Measurements from ENCODE around the gene PSMB5. TPM values are rescaled to one million over a fixed set of nuclear protein-coding genes. Genes with fewer than 3 reads are reported as not detected.

The PSMB5 gene
- total RNA-seq, 1 donor from 2014 or later: 183 TPM

- Histone ChIP-seq H3K4me1 (ENCODE audit: control insufficient read depth in 3 of 3, insufficient read depth in 3 of 3, low read length in 3 of 3) (peaks cover 24 to 47% (median 37%) of the 10 kb centered on the region in 3 donors), H3K27ac (ENCODE audit: low read depth, low read length) (peak overlapping the region; percentile 76), H3K9me3 (ENCODE audit: control insufficient read depth in 3 of 3, low read length in 3 of 3) (no peaks in the 10 kb centered on the region), H3K9ac (ENCODE audit: low read depth in 1 of 3, low read length in 3 of 3) (peak overlapping the region; percentile 91), H3K36me3 (ENCODE audit: control insufficient read depth in 3 of 3, insufficient read depth in 3 of 3, low read length in 3 of 3) (peaks cover 35 to 52% (median 43%) of the 10 kb centered on the region in 3 donors), H3K4me3 (ENCODE audit: low read length in 3 of 3) (peak overlapping the region; percentile 87 to 94 (median 90)), H3K27me3 (ENCODE audit: control insufficient read depth in 3 of 3, insufficient read depth in 3 of 3, low read length in 3 of 3) (no peaks in the 10 kb centered on the region)
These were observed 35.8 kb upstream of the PSMB5 start for GRCh38 chr14:23070262-23071129.

DNA sequence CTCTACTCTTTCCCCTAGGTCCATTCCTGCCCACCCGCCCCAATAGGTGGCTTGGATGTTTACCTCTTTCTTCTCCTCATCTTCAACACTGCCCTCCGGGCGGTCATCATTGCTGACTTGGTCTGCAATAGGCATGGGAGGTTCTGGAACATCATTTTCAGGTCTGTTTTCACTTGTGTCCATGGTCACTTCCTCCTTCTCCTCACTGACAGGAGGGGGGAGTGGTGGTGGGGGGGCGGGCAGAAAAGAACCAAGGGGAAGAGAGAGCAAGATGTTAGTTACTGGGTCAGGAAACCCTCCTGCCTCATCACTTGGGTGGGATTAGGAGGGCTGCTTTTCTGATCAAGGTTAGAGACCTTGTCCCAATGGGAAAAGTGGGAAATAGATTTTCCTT lies 34.7 kb upstream of the PSMB5 start:
- H3K9ac ChIP-seq (ENCODE audit: low read depth in 1 of 3, low read length in 3 of 3): peak overlapping the region in 1 of 3 donors; percentile 10
- H3K27me3 ChIP-seq (ENCODE audit: control insufficient read depth in 3 of 3, insufficient read depth in 3 of 3, low read length in 3 of 3): no peaks in the 10 kb centered on the region

GRCh38 chr14:23068789-23069412 lies 34.2 kb upstream of the PSMB5 start:
- Histone ChIP-seq H3K4me1 (ENCODE audit: control insufficient read depth in 3 of 3, insufficient read depth in 3 of 3, low read length in 3 of 3) (peaks cover 24 to 47% (median 37%) of the 10 kb centered on the region in 3 donors), H3K27me3 (ENCODE audit: control insufficient read depth in 3 of 3, insufficient read depth in 3 of 3, low read length in 3 of 3) (no peaks in the 10 kb centered on the region), H3K27ac (ENCODE audit: low read depth, low read length) (no peak overlapping the region), H3K4me3 (ENCODE audit: low read length in 3 of 3) (no peak overlapping the region), H3K36me3 (ENCODE audit: control insufficient read depth in 3 of 3, insufficient read depth in 3 of 3, low read length in 3 of 3) (peaks cover 41 to 56% (median 42%) of the 10 kb centered on the region in 3 donors), H3K9me3 (ENCODE audit: control insufficient read depth in 3 of 3, low read length in 3 of 3) (no peaks in the 10 kb centered on the region), H3K9ac (ENCODE audit: low read depth in 1 of 3, low read length in 3 of 3) (peak overlapping the region in 2 of 3 donors; percentile 19 to 33)

More for the DNA sequence above, 34.7 kb upstream of the PSMB5 start:
- no peak overlapping the region for H3K4me3 ChIP-seq (ENCODE audit: low read length in 3 of 3)
- peaks cover 24 to 47% (median 37%) of the 10 kb centered on the region in 3 donors for H3K4me1 ChIP-seq (ENCODE audit: control insufficient read depth in 3 of 3, insufficient read depth in 3 of 3, low read length in 3 of 3)
- H3K27ac ChIP-seq (ENCODE audit: low read depth, low read length): peak overlapping the region; percentile 6
- H3K36me3 ChIP-seq (ENCODE audit: control insufficient read depth in 3 of 3, insufficient read depth in 3 of 3, low read length in 3 of 3): peaks cover 38 to 53% (median 39%) of the 10 kb centered on the region in 3 donors
- H3K9me3 ChIP-seq (ENCODE audit: control insufficient read depth in 3 of 3, low read length in 3 of 3): no peaks in the 10 kb centered on the region

- H3K9ac ChIP-seq (ENCODE audit: low read depth in 1 of 3, low read length in 3 of 3): peak overlapping the region in 2 of 3 donors; percentile 19 to 33
- H3K9me3 ChIP-seq (ENCODE audit: control insufficient read depth in 3 of 3, low read length in 3 of 3): no peaks in the 10 kb centered on the region
- peaks cover 48 to 64% (median 49%) of the 10 kb centered on the region in 3 donors for H3K36me3 ChIP-seq (ENCODE audit: control insufficient read depth in 3 of 3, insufficient read depth in 3 of 3, low read length in 3 of 3)
- no peak overlapping the region for H3K4me3 ChIP-seq (ENCODE audit: low read length in 3 of 3)
- H3K4me1 ChIP-seq (ENCODE audit: control insufficient read depth in 3 of 3, insufficient read depth in 3 of 3, low read length in 3 of 3): peaks cover 24 to 47% (median 37%) of the 10 kb centered on the region in 3 donors
- H3K27ac ChIP-seq (ENCODE audit: low read depth, low read length): no peak overlapping the region
- no peaks in the 10 kb centered on the region for H3K27me3 ChIP-seq (ENCODE audit: control insufficient read depth in 3 of 3, insufficient read depth in 3 of 3, low read length in 3 of 3)
These were observed 33.4 kb upstream of the PSMB5 start for GRCh38 chr14:23067847-23068788.

GRCh38 chr14:23066855-23067744 lies 32.4 kb upstream of the PSMB5 start:
- H3K9ac ChIP-seq (ENCODE audit: low read depth in 1 of 3, low read length in 3 of 3): no peak overlapping the region
- H3K9me3 ChIP-seq (ENCODE audit: control insufficient read depth in 3 of 3, low read length in 3 of 3): no peaks in the 10 kb centered on the region
- no peaks in the 10 kb centered on the region for H3K27me3 ChIP-seq (ENCODE audit: control insufficient read depth in 3 of 3, insufficient read depth in 3 of 3, low read length in 3 of 3)
- no peak overlapping the region for H3K4me3 ChIP-seq (ENCODE audit: low read length in 3 of 3)
- H3K27ac ChIP-seq (ENCODE audit: low read depth, low read length): no peak overlapping the region
- peaks cover 19 to 43% (median 31%) of the 10 kb centered on the region in 3 donors for H3K4me1 ChIP-seq (ENCODE audit: control insufficient read depth in 3 of 3, insufficient read depth in 3 of 3, low read length in 3 of 3)
- peaks cover 53 to 64% (median 56%) of the 10 kb centered on the region in 3 donors for H3K36me3 ChIP-seq (ENCODE audit: control insufficient read depth in 3 of 3, insufficient read depth in 3 of 3, low read length in 3 of 3)

DNA sequence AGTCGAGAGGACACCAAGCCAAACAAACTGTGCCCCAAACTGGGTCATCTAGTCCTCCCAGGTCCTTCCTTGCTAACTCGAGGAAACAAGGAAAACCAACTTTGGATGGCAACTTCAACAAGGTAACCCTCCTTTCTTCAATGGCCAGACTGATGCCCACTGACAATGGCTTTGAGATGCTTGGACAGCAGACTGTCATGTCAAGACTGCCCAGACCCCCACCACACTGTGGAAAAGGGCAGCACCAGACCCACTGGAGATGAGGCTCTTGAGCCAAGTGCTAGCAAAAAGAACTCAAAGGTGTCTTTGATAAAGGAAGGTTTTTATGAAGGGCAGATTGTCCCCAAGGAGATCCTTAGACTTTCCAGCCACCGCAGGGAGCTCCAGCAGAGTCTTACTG lies 31.7 kb upstream of the PSMB5 start:
- Histone ChIP-seq H3K27ac (ENCODE audit: low read depth, low read length) (no peak overlapping the region), H3K4me1 (ENCODE audit: control insufficient read depth in 3 of 3, insufficient read depth in 3 of 3, low read length in 3 of 3) (peaks cover 14 to 39% (median 26%) of the 10 kb centered on the region in 3 donors), H3K27me3 (ENCODE audit: control insufficient read depth in 3 of 3, insufficient read depth in 3 of 3, low read length in 3 of 3) (no peaks in the 10 kb centered on the region), H3K9ac (ENCODE audit: low read depth in 1 of 3, low read length in 3 of 3) (no peak overlapping the region), H3K9me3 (ENCODE audit: control insufficient read depth in 3 of 3, low read length in 3 of 3) (no peaks in the 10 kb centered on the region), H3K36me3 (ENCODE audit: control insufficient read depth in 3 of 3, insufficient read depth in 3 of 3, low read length in 3 of 3) (peaks cover 57 to 67% (median 58%) of the 10 kb centered on the region in 3 donors), H3K4me3 (ENCODE audit: low read length in 3 of 3) (no peak overlapping the region)

DNA sequence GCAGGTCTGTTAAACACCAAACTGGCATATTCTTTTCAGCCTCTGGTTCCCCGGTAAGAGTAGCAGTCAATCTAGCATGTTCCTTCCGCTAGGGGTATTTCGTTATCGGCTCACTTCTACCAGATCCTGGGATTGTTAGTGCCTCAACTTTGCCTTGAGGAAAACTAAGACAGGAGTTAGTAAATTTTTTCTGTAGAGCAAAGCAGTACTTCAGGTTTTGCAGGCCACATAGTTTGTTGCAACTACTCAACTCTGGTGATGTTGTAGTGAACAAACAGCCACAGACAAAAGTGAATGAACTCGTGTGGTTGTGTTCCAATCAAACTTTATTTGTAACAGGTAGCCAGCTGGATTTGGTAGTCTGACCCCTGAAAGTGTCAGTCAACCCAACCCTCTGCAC lies 28.9 kb upstream of the PSMB5 start:
- no peaks in the 10 kb centered on the region for H3K27me3 ChIP-seq (ENCODE audit: control insufficient read depth in 3 of 3, insufficient read depth in 3 of 3, low read length in 3 of 3)
- H3K9me3 ChIP-seq (ENCODE audit: control insufficient read depth in 3 of 3, low read length in 3 of 3): no peaks in the 10 kb centered on the region
- H3K27ac ChIP-seq (ENCODE audit: low read depth, low read length): no peak overlapping the region
- H3K36me3 ChIP-seq (ENCODE audit: control insufficient read depth in 3 of 3, insufficient read depth in 3 of 3, low read length in 3 of 3): peaks cover 77 to 84% (median 79%) of the 10 kb centered on the region in 3 donors
- H3K4me3 ChIP-seq (ENCODE audit: low read length in 3 of 3): no peak overlapping the region
- no peak overlapping the region for H3K9ac ChIP-seq (ENCODE audit: low read depth in 1 of 3, low read length in 3 of 3)
- H3K4me1 ChIP-seq (ENCODE audit: control insufficient read depth in 3 of 3, insufficient read depth in 3 of 3, low read length in 3 of 3): peaks cover 6 to 15% (median 11%) of the 10 kb centered on the region in 3 donors

GRCh38 chr14:23062002-23062401 lies 27.3 kb upstream of the PSMB5 start:
- Histone ChIP-seq H3K27ac (ENCODE audit: low read depth, low read length) (no peak overlapping the region), H3K9ac (ENCODE audit: low read depth in 1 of 3, low read length in 3 of 3) (peak overlapping the region in 1 of 3 donors; percentile 8), H3K9me3 (ENCODE audit: control insufficient read depth in 3 of 3, low read length in 3 of 3) (no peaks in the 10 kb centered on the region), H3K4me1 (ENCODE audit: control insufficient read depth in 3 of 3, insufficient read depth in 3 of 3, low read length in 3 of 3) (peaks cover 6 to 14% (median 10%) of the 10 kb centered on the region in 3 donors), H3K27me3 (ENCODE audit: control insufficient read depth in 3 of 3, insufficient read depth in 3 of 3, low read length in 3 of 3) (no peaks in the 10 kb centered on the region), H3K36me3 (ENCODE audit: control insufficient read depth in 3 of 3, insufficient read depth in 3 of 3, low read length in 3 of 3) (peaks cover 65 to 72% (median 67%) of the 10 kb centered on the region in 3 donors), H3K4me3 (ENCODE audit: low read length in 3 of 3) (no peak overlapping the region)

Data from skeletal muscle tissue (tissue), 4 donors.